Epithelial cell of esophagus (primary cell): Measurements from ENCODE around the gene ARHGAP25.

Source experiments
- DNase-seq: peaks from one replicate; pipeline ENCODE4 v3.0.0; 2010; ENCODE audit warnings: low read depth
- H3K4me3 ChIP-seq: 2 replicates; pipeline ENCODE4 v1.5.1; 2011; ENCODE audit warnings: mild to moderate bottlenecking, low read length, control low read depth
- TF ChIP-seq, protein P1 (sequence below): IDR thresholded peaks from 2 replicates; pipeline ENCODE4 v1.5.1; 2011; ENCODE audit warnings: low read depth, mild to moderate bottlenecking, low read length, control low read depth, inconsistent platforms; ENCODE audit not compliant: insufficient read depth; ENCODE audit errors: missing control alignments

ARHGAP25 gene

DNA sequence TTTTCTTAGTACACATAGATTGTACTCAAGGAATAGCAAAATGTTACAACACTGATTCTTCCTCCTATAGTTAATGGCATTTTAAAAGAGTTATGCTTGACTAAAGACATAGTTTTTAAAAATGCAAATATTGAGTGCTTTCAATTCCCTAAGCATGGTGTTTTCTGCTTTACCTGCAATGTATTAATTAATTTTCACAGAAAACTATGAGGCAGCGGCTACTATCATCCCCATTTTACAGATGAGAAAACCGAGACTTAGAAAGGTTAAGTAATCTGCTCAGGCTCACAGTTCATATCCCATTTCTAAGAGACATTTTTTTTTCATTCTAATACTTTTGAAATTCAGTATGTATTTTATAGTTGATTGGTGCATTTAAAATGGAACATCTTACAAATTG, 98.6 kb downstream of the ARHGAP25 start:
- DNase-seq, result no peak
- no peak overlapping the region for H3K4me3 ChIP-seq
- TF ChIP-seq, protein P1, sequence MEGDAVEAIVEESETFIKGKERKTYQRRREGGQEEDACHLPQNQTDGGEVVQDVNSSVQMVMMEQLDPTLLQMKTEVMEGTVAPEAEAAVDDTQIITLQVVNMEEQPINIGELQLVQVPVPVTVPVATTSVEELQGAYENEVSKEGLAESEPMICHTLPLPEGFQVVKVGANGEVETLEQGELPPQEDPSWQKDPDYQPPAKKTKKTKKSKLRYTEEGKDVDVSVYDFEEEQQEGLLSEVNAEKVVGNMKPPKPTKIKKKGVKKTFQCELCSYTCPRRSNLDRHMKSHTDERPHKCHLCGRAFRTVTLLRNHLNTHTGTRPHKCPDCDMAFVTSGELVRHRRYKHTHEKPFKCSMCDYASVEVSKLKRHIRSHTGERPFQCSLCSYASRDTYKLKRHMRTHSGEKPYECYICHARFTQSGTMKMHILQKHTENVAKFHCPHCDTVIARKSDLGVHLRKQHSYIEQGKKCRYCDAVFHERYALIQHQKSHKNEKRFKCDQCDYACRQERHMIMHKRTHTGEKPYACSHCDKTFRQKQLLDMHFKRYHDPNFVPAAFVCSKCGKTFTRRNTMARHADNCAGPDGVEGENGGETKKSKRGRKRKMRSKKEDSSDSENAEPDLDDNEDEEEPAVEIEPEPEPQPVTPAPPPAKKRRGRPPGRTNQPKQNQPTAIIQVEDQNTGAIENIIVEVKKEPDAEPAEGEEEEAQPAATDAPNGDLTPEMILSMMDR, result no peak

DNA sequence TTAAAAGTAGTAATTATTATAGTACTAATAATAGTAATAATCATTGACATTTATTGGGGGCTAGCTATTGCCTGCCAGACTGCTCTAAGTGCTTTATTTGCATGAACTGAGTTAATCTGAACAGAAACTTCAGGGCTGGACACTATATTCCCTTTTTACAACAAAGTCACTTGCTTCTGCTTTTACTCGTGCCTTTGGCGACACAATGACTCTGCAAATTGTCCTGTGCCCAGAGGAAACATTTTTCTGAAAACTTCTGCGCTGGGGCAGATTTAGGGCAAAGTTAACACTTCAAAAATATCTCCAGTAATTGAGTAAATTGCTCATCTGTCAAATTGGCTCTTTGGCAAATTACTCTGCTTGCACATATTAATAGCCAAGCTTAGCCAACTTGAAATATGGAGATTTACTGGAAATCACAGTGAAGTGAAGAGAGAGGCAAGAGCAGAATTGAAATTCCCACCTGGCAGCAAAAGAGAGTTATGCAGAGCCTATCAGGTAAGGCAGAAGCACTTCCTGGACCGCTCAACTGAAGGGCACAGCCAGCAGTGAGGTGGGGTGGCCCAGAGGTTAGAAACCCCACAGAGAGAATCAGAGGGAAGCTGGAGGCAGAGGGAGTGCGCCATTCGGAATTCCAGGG, 100.2 kb downstream of the ARHGAP25 start:
- DNase-seq, result no peak
- no peak overlapping the region for H3K4me3 ChIP-seq
- TF ChIP-seq, protein P1, result no peak

DNA sequence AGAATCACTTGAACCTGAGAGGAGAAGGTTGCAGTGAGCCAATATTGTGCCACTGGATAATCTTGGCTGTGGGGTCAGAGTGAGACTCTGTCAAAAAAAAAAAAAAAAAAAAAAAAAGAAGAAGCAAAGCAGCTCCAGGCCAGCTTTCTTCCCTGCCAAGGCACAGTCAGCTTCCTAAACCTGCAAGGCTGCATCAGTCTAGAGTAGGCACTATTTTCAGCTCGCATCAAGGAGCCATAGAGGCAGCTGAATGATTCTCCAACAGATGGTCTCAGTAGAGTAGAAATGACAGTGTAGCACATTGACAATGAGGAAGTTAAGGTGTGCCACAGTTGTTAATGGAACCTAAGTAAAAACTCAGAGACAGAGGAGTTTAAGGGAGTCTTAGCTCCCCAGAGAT, 101.0 kb downstream of the ARHGAP25 start:
- no peak for DNase-seq
- TF ChIP-seq, protein P1, result no peak
- H3K4me3 ChIP-seq, result no peak overlapping the region

DNA sequence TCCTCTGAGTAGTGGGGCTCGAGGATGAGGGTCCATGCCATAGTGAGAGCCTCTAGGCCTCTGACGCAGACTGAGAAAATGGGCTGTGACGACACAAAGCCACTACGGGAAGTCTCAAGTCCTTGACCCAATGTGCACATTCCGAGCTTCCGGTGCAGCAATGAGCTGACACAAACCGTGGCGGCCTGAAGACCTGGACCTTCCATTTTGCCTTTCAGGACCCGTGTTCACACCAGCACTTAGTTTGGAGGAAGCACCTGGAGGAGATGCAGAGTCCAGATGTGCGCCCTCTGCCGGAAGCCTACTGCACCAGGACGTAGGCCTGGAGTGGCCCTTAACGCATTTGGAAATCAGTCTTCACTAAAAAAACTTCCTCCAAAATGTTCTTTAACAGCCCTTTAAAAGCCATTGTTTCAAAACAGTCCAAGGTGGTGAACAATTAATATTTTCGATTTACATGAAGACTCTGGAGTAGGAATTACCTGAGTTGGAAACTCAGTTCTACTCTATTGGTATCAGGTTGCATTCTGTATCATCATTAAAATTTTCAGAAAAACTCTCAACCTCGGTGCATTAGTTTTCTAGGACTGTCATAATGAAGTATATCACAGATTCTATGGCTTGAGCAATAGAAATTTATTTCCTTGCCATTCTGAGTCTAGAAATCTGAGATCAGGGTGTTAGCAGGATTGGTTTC, 102.7 kb downstream of the ARHGAP25 start:
- DNase-seq, result peak; percentile 63
- TF ChIP-seq, protein P1, result peak; percentile 83
- H3K4me3 ChIP-seq, result no peak overlapping the region

DNA sequence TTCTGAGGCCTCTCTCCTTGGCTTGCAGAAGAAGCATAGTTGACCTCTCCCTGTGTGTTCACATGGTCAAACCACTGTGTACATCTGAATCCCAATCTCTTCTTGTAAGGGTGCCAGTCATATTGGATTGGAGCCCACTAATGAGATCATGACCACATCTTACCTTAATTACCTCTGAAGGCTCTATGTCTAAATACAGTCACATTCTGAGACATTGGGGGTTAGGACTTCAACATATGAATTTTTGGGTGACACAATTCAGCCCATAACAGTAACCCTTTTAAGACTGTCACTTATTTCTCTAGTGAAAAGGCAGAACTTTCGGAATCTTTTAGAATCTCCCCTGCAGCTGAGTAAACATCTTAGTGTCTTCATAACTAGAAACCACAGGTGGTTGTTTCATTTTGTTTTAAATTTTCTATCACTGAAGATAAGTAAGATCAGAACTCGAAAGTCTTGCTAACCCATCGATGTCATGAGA, 103.3 kb downstream of the ARHGAP25 start:
- no peak overlapping the region for H3K4me3 ChIP-seq
- TF ChIP-seq, protein P1, result no peak
- no peak for DNase-seq

DNA sequence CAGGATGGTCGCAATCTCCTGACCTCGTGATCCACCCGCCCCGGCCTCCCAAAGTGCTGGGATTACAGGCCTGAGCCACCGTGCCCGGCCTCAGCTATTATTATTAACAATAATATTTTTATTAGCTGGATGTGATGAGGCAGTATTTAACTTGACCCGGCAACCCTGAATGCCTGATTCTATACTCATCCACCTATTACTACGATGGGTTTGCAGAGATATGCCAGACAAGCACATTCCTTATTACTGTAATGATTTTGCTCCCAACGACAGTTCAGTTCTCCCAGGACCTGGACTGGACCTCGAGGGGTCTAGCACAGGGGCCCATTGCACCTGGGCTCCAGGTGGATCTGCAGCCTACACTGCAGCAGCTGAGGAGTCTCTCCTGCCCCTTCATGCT, 104.0 kb downstream of the ARHGAP25 start:
- TF ChIP-seq, protein P1, result no peak
- no peak overlapping the region for H3K4me3 ChIP-seq
- no peak for DNase-seq

DNA sequence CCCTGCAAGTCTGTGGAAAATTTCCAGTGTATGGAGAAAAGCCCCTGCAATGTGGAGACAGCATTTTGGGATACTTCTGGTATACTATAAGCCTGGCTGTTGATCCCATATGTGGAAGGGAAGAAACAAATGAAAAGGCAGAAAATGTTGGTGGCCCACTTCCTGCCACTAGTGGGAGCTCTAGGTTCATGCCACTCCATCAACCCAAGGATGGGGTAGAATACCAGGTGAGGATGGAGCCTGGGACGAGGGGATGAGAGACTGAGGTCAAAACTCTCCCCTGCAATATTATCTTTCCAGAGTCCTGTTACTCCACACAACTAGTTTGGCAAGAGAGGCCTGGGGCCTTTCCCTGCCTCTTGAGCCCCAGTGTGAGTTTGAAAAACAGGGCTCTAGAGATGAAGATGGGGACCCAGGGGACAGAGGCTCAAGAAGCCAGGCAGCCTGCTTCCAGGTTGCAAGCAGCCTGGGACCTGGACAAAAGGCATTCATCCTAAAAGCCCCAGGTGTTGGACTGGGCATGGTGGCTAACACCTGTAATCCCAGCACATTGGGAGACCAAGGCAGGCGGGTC, 104.7 kb downstream of the ARHGAP25 start:
- DNase-seq, result peak; percentile 40
- TF ChIP-seq, protein P1, result peak; percentile 75
- H3K4me3 ChIP-seq, result no peak overlapping the region
